ENCODE measurements around the gene GATA6. TPM values are rescaled to one million over a fixed set of nuclear protein-coding genes. Genes with fewer than 3 reads are reported as not detected.

The GATA6 gene
- total and polyA plus RNA-seq, 2 of the 8 experiments (the other 6 are each of a cell fraction or from before 2014, with no cell fraction given) = 0.09 TPM; not detected in 1

- Histone ChIP-seq H4K8ac (ENCODE audit: extremely low read depth, insufficient read depth, low read length) (no peak overlapping the region), H3K27ac (ENCODE audit: low read depth, low read length) (no peak overlapping the region), H3K56ac (replicated peaks; ENCODE audit: insufficient read length, low read depth, low read length) (no peak overlapping the region), H4K20me1 (replicated peaks in 1 of 2; ENCODE audit: control insufficient read depth in 1 of 2, insufficient read depth in 2 of 2, low read length in 2 of 2) (no peaks in the 10 kb centered on the region), H3K23ac (ENCODE audit: insufficient read length) (no peak overlapping the region), H3K9ac (replicated peaks in 1 of 4; ENCODE audit: extremely low read depth in 1 of 4, low read depth in 3 of 4, low read length in 3 of 4) (no peak overlapping the region), H2AK5ac (ENCODE audit: low read depth, low read length) (no peak overlapping the region), H3K36me3 (ENCODE audit: control insufficient read depth in 2 of 4, insufficient read depth in 4 of 4, low read length in 3 of 4) (no peaks in the 10 kb centered on the region), H3K18ac (ENCODE audit: extremely low read depth, low read length) (no peak overlapping the region), H3K79me1 (ENCODE audit: low read depth, low read length) (no peaks in the 10 kb centered on the region), H2BK15ac (ENCODE audit: low read length) (no peak overlapping the region), H3K4me2 (ENCODE audit: insufficient read depth in 1 of 2, low read depth in 2 of 2, low read length in 2 of 2) (no peak overlapping the region), H3K4me3 (ENCODE audit: extremely low read depth in 1 of 4, insufficient read depth in 2 of 4, low read depth in 3 of 4, low read length in 4 of 4) (no peak overlapping the region), H2BK5ac (ENCODE audit: low read depth, low read length) (no peak overlapping the region), H3K4ac (replicated peaks; ENCODE audit: insufficient read length, low read depth, low read length) (no peak overlapping the region), H3K23me2 (ENCODE audit: low read depth, low read length) (no peaks in the 10 kb centered on the region), H2AFZ (ENCODE audit: low read length) (no peak overlapping the region), H4K5ac (ENCODE audit: insufficient read length, low read depth, low read length) (no peak overlapping the region), H3K79me2 (ENCODE audit: control insufficient read depth in 1 of 2, insufficient read depth in 2 of 2, low read length in 2 of 2) (no peaks in the 10 kb centered on the region), H2BK12ac (ENCODE audit: low read depth, low read length) (no peak overlapping the region), H3K27me3 (replicated peaks in 1 of 4; ENCODE audit: control insufficient read depth in 3 of 4, extremely low read depth in 1 of 4, insufficient read depth in 3 of 4, low read length in 3 of 4) (no peaks in the 10 kb centered on the region), H3K14ac (ENCODE audit: insufficient read length) (no peak overlapping the region), H3K9me3 (ENCODE audit: insufficient read depth in 2 of 2, low read depth in 1 of 2, low read length in 1 of 2) (no peaks in the 10 kb centered on the region), H2BK20ac (ENCODE audit: low read length) (no peak overlapping the region), H4K91ac (replicated peaks; ENCODE audit: insufficient read length, low read length) (no peak overlapping the region), H3K4me1 (replicated peaks in 1 of 4; ENCODE audit: control insufficient read depth in 3 of 4, insufficient read depth in 4 of 4, low read length in 3 of 4) (no peaks in the 10 kb centered on the region), H2BK120ac (replicated peaks; ENCODE audit: low read depth, low read length) (no peak overlapping the region)
- FAIRE-seq (no peak), DNase-seq (ENCODE audit: low read depth in 1 of 2, low spot score in 2 of 2) (no peak)
- ChIA-PET CTCF (ENCODE audit: partially characterized antibody) (interaction anchor here (1.2 to 1.4 kb wide), 3 partner anchors 36 to 189 kb away, joined by 3 read pairs; no protein-coding TSS in a partner anchor), POLR2A (ENCODE audit: partially characterized antibody) (no interaction called here)
- 97% methylated on average over 3 of the region's 3 CpGs; no CpG with 5 or more reads in 1 of the 2 experiments for WGBS, 2 experiments (ENCODE audit: extremely low coverage in 1 of 2, insufficient coverage in 1 of 2, insufficient read length in 1 of 2, insufficient replicate concordance in 2 of 2, low coverage in 1 of 2, low lambda C conversion rate in 2 of 2, missing lambda C conversion rate in 1 of 2)
- TF ChIP-seq PHF8 (conservative IDR thresholded peaks at IDR 0.05; ENCODE audit: low read depth, low read length) (no peak), EZH2 (IDR thresholded peaks at IDR 0.05; ENCODE audit: low read depth, low read length, severe bottlenecking) (no peak), POLR2A (IDR thresholded peaks at IDR 0.05; ENCODE audit: control extremely low read depth in 1 of 2, low read depth in 2 of 2, low read length in 2 of 2) (no peak), BRCA1 (IDR thresholded peaks at IDR 0.05; ENCODE audit: low read depth, low read length) (no peak), SP2 (IDR thresholded peaks at IDR 0.05; ENCODE audit: low read length) (no peak), SP4 (IDR thresholded peaks at IDR 0.05; ENCODE audit: low read length) (no peak), EGR1 (IDR thresholded peaks at IDR 0.05; ENCODE audit: borderline replicate concordance, low read depth, low read length) (no peak), SIN3A (conservative IDR thresholded peaks at IDR 0.05 in 1 of 2, IDR thresholded peaks at IDR 0.05 in 1 of 2; ENCODE audit: low read depth in 1 of 2, low read length in 2 of 2) (no peak), SUZ12 (IDR thresholded peaks at IDR 0.05; ENCODE audit: low read length) (no peak), CBX5 (IDR thresholded peaks at IDR 0.05; ENCODE audit: low read depth, low read length) (no peak), RFX5 (IDR thresholded peaks at IDR 0.05; ENCODE audit: borderline replicate concordance, low read depth, low read length) (no peak), RAD21 (IDR thresholded peaks at IDR 0.05 in 1 of 2, conservative IDR thresholded peaks at IDR 0.05 in 1 of 2; ENCODE audit: low read depth in 2 of 2, low read length in 2 of 2) (no peak)
Measured at GRCh38 chr18:22145160-22145559, 24.2 kb upstream of the GATA6 start.
